ENCODE data around the gene LMF1. TPM values are rescaled to one million over a fixed set of nuclear protein-coding genes. Genes with fewer than 3 reads are reported as not detected.

LMF1 gene
- total and polyA plus RNA-seq, 9 of the 15 experiments (the other 6 are each of a cell fraction or from before 2014, with no cell fraction given): 0.11 to 1.6 (median 0.55) TPM; not detected in 1

DNA sequence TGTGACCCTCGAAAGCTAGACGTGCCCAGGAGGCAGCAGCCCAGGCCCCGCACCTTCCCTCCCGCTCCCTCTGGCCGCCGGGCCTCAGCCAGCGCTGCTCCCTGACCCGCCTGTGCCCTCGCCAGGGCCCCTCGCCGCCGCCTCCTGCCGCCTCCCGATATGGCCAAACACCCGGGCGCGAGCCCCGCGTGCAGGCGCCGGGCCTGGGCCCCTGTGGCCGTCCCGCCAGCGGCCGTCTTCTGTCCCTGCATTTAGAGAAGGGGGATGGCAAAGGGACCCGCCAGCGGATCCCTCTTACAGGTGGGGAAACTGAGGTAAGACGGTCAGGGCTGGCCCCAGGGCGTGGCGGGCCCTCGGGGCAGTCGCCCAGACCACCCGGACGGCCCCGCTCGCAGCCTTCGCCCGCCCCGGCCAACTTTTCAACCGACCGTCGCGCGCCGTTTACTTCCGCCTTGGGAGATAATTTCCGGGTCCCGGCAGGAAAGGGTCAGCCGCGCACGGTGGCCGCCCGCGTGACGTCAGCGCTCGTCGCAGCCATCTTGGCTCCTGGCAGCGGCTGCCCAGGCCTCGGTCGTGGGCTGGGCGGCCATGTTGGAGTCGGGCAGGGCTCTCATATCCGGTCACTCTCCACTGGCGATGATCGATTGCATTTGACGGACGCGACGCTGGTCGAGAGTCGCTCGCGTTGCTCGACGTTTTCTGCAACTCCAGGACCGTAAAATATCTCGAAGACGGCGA, 163.3 kb downstream of the LMF1 start (continued):
- TF ChIP-seq, protein P1, sequence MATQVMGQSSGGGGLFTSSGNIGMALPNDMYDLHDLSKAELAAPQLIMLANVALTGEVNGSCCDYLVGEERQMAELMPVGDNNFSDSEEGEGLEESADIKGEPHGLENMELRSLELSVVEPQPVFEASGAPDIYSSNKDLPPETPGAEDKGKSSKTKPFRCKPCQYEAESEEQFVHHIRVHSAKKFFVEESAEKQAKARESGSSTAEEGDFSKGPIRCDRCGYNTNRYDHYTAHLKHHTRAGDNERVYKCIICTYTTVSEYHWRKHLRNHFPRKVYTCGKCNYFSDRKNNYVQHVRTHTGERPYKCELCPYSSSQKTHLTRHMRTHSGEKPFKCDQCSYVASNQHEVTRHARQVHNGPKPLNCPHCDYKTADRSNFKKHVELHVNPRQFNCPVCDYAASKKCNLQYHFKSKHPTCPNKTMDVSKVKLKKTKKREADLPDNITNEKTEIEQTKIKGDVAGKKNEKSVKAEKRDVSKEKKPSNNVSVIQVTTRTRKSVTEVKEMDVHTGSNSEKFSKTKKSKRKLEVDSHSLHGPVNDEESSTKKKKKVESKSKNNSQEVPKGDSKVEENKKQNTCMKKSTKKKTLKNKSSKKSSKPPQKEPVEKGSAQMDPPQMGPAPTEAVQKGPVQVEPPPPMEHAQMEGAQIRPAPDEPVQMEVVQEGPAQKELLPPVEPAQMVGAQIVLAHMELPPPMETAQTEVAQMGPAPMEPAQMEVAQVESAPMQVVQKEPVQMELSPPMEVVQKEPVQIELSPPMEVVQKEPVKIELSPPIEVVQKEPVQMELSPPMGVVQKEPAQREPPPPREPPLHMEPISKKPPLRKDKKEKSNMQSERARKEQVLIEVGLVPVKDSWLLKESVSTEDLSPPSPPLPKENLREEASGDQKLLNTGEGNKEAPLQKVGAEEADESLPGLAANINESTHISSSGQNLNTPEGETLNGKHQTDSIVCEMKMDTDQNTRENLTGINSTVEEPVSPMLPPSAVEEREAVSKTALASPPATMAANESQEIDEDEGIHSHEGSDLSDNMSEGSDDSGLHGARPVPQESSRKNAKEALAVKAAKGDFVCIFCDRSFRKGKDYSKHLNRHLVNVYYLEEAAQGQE (IDR thresholded peaks at IDR 0.05; ENCODE audit: borderline replicate concordance): no peak
- TF ChIP-seq, protein P1 (CRISPR knock-in tag; IDR thresholded peaks at IDR 0.05; ENCODE audit: low read depth): peak; percentile 66
- TF ChIP-seq SOX6 (IDR thresholded peaks at IDR 0.05) (peak; percentile 53; the same call in 1 of the 2 replicates), ARHGAP35 (IDR thresholded peaks at IDR 0.05; ENCODE audit: partially characterized antibody) (no peak), ZNF785 (CRISPR knock-in tag; IDR thresholded peaks at IDR 0.05) (no peak), SP1 (CRISPR knock-in tag; IDR thresholded peaks at IDR 0.05) (peak; percentile 81), POU5F1 (IDR thresholded peaks at IDR 0.05; ENCODE audit: borderline replicate concordance, low read depth, low read length, partially characterized antibody) (no peak), PHTF2 (CRISPR knock-in tag; IDR thresholded peaks at IDR 0.05) (no peak), C11orf30 (IDR thresholded peaks at IDR 0.05; ENCODE audit: low read depth) (peak; percentile 78), PTBP1 (IDR thresholded peaks at IDR 0.05; ENCODE audit: low read depth, low read length) (0 out of 2 replicates have a peak, but pooled peaks have one; percentile 55), ZKSCAN8 (CRISPR knock-in tag; IDR thresholded peaks at IDR 0.05) (no peak), PYGO2 (tag; IDR thresholded peaks at IDR 0.05) (no peak), TAF7 (tag; IDR thresholded peaks at IDR 0.05) (no peak), NCOA6 (IDR thresholded peaks at IDR 0.05) (peak; percentile 90), TFAM (CRISPR knock-in tag; conservative IDR thresholded peaks at IDR 0.05) (no peak)
- TF ChIP-seq, protein P2, sequence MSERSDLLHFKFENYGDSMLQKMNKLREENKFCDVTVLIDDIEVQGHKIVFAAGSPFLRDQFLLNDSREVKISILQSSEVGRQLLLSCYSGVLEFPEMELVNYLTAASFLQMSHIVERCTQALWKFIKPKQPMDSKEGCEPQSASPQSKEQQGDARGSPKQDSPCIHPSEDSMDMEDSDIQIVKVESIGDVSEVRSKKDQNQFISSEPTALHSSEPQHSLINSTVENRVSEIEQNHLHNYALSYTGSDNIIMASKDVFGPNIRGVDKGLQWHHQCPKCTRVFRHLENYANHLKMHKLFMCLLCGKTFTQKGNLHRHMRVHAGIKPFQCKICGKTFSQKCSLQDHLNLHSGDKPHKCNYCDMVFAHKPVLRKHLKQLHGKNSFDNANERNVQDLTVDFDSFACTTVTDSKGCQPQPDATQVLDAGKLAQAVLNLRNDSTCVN (CRISPR knock-in tag; IDR thresholded peaks at IDR 0.05): no peak

All from K562 (cell line).